Esophagus squamous epithelium (tissue), 4 donors: ENCODE results near the gene SERINC4.

Experiments used
- CTCF ChIP-seq, 6 experiments: fragments of 450-650 bp in 4 of 6; fragments of 200-600 bp in 2 of 6; sonication (generic) in 2 of 6; IDR thresholded peaks; one replicate each; pipeline ENCODE4 v1.5.1; 2016 to 2019; ENCODE audit warnings: antibody characterized with exemption in 6 of 6, mild to moderate bottlenecking in 4 of 6, moderate library complexity in 4 of 6
- POLR2A ChIP-seq, 4 donors: fragments of 450-650 bp; IDR thresholded peaks; one replicate each; pipeline ENCODE4 v1.6.1; 2017; ENCODE audit warnings: antibody characterized with exemption in 4 of 4, mild to moderate bottlenecking in 4 of 4, moderate library complexity in 3 of 4

GRCh38 chr15:43763819-43764446 lies 36.1 kb downstream of the SERINC4 start:
- TF ChIP-seq CTCF (IDR thresholded peaks at IDR 0.05) (no peak), POLR2A (IDR thresholded peaks at IDR 0.05) (no peak)
